Adrenal gland (tissue), 12 donors: ENCODE measurements around the gene ASCL2. TPM values are rescaled to one million over a fixed set of nuclear protein-coding genes. Genes with fewer than 3 reads are reported as not detected.

Source experiments
- DNase-seq, 7 donors: peaks; one replicate each; pipeline ENCODE4 v3.0.0-alpha.2; 2019 to 2020
- H3K27ac ChIP-seq, 5 donors: fragments of 200-600 bp; sonication (generic) in 4 of 5; 1 replicate in 3 of 5; 2 replicates in 2 of 5; pipeline versions ENCODE4 v1.5.1 to v1.8.0; 2016 to 2020; ENCODE audit warnings: mild to moderate bottlenecking in 1 of 5
- H3K27me3 ChIP-seq: fragments of 200-600 bp; 2 replicates; pipeline ENCODE4 v1.8.0; 2021
- H3K36me3 ChIP-seq, 2 donors: fragments of 200-600 bp; replicated peaks in 1 of 2; 1 replicate in 1 of 2; 2 replicates in 1 of 2; pipeline versions ENCODE4 v1.5.1 to v1.8.0; 2018 to 2022
- H3K4me1 ChIP-seq, 2 donors: fragments of 200-600 bp; replicated peaks in 1 of 2; 1 replicate in 1 of 2; 2 replicates in 1 of 2; pipeline versions ENCODE4 v1.5.1 to v1.8.0; 2018 to 2021
- H3K4me3 ChIP-seq, 4 donors: fragments of 200-600 bp; sonication (generic) in 3 of 4; one replicate each; pipeline ENCODE4 v1.5.1; 2016 to 2018
- H3K9me3 ChIP-seq, 3 donors: fragments of 200-600 bp; sonication (generic) in 1 of 3; replicated peaks in 1 of 3; 1 replicate in 2 of 3; 2 replicates in 1 of 3; pipeline versions ENCODE4 v1.5.1 to v1.8.0; 2016 to 2021
- CTCF ChIP-seq, 6 experiments: fragments of 450-650 bp in 4 of 6; fragments of 200-600 bp in 2 of 6; sonication (generic) in 1 of 6; IDR thresholded peaks; 1 replicate in 5 of 6; 2 replicates in 1 of 6; pipeline versions ENCODE4 v1.5.1 to v1.8.0; 2016 to 2021; ENCODE audit warnings: antibody characterized with exemption in 6 of 6, mild to moderate bottlenecking in 2 of 6, moderate library complexity in 1 of 6
- POLR2A ChIP-seq, 2 donors: fragments of 450-650 bp; IDR thresholded peaks; one replicate each; pipeline ENCODE4 v1.6.1; 2017; ENCODE audit warnings: antibody characterized with exemption in 2 of 2, mild to moderate bottlenecking in 2 of 2, moderate library complexity in 1 of 2
- WGBS, 4 donors: extraction: QIAGEN DNeasy Blood & Tissue Kit in 2 of 4; methylation state at CpG; one replicate each; pipeline versions ENCODE4 v1.1.5 to v1.1.7; 2013 to 2017; 5-methylcytosine and 5-hydroxymethylcytosine counted together
- intact Hi-C, 2 donors: fragments of 100-400 bp; cut with DNase I; formaldehyde crosslinking; loops; one replicate each; pipeline versions ENCODE4 v1.14.1 to v1.15.0; 2022 to 2023
- polyA plus RNA-seq, 3 donors: library from polyadenylated mRNA; stranded (reverse); fragments of 200-250 nt in 2 of 3; fragments of 350-450 nt in 1 of 3; fragmentation: Illumina TruSeq in 1 of 3; extraction: RNeasy Lipid Tissue Mini Kit (QIAGEN cat#74804) in 1 of 3; gene quantifications; one replicate each; pipeline ENCODE4 v1.2.3, GENCODE V29; 2013 to 2014
- total RNA-seq, 9 donors: library from RNA; depleted of rRNA in 4 of 9; stranded (reverse); fragments of >200 nt in 4 of 9; fragments of 120-200 nt in 1 of 9; fragmentation: NEBNext Ultra II Directional in 1 of 9; extraction: Animal tissue kit (Norgen Biotek cat#: 25700) in 1 of 9; gene quantifications; one replicate each; pipeline versions ENCODE4 v1.1.0 to v1.2.4, GENCODE V29; 2013 to 2023
- donor health status: healthy with polysubstance abuse.
- donor health status: Bipolar disorder and iron deficiency.
- donor health status: DM: yes; HTN: yes; CAD: no.
- donor health status: DM: no; HTN: no; CAD: no.
- donor health status: DM: no; HTN: no; CAD: no.
- donor health status: DM: yes; HTN: yes; CAD: no.

Gene ASCL2
- total and polyA plus RNA-seq, 12 donors = 0.11 to 2.2 (median 0.77) TPM; not detected in 2

GRCh38 chr11:2303627-2304505, 33.5 kb upstream of the ASCL2 start:
- peak in 3 of 7 donors; percentile 31 to 81 (median 59) for DNase-seq
- 42 to 65% (median 56%) methylated on average over 9 to 15 of the region's 15 CpGs for WGBS, 4 donors
- no peaks in the 10 kb centered on the region for H3K27me3 ChIP-seq
- peak overlapping the region in 2 of 5 donors; percentile 15 to 83 for H3K27ac ChIP-seq
- intact Hi-C loops = loop anchor here (2.0 to 10.0 kb wide), 3 partner anchors 107 to 221 kb away; no protein-coding TSS in a partner anchor
- H3K9me3 ChIP-seq = no peaks in the 10 kb centered on the region
- TF ChIP-seq CTCF (IDR thresholded peaks at IDR 0.05) = no peak
- no peak for TF ChIP-seq POLR2A (IDR thresholded peaks at IDR 0.05)
- peaks cover 0 to 27% of the 10 kb centered on the region in 2 donors for H3K4me1 ChIP-seq
- H3K4me3 ChIP-seq = no peak overlapping the region
- H3K36me3 ChIP-seq = no peaks in the 10 kb centered on the region

- Histone ChIP-seq H3K27me3 (peaks cover 4% of the 10 kb centered on the region), H3K27ac (peak overlapping the region in 2 of 5 donors; percentile 15 to 34), H3K4me1 (peaks cover 0 to 27% of the 10 kb centered on the region in 2 donors), H3K4me3 (no peak overlapping the region), H3K36me3 (no peaks in the 10 kb centered on the region), H3K9me3 (no peaks in the 10 kb centered on the region)
- intact Hi-C loops = loop anchor here (5.0 to 10.0 kb wide), 2 partner anchors 106 to 222 kb away; no protein-coding TSS in a partner anchor
- TF ChIP-seq CTCF (IDR thresholded peaks at IDR 0.05) (no peak), POLR2A (IDR thresholded peaks at IDR 0.05) (no peak)
- 57 to 77% (median 59%) methylated on average over 10 to 18 of the region's 18 CpGs for WGBS, 4 donors
- peak in 3 of 7 donors; percentile 12 to 57 (median 16) for DNase-seq
Measured at GRCh38 chr11:2302896-2303626, 32.7 kb upstream of the ASCL2 start.

GRCh38 chr11:2302306-2302895, 32.0 kb upstream of the ASCL2 start:
- TF ChIP-seq POLR2A (IDR thresholded peaks at IDR 0.05) (no peak), CTCF (IDR thresholded peaks at IDR 0.05) (no peak)
- Histone ChIP-seq H3K36me3 (no peaks in the 10 kb centered on the region), H3K9me3 (no peaks in the 10 kb centered on the region), H3K27me3 (peaks cover 4% of the 10 kb centered on the region), H3K4me1 (peaks cover 0 to 27% of the 10 kb centered on the region in 2 donors), H3K27ac (peak overlapping the region in 1 of 5 donors; percentile 17), H3K4me3 (no peak overlapping the region)
- 66 to 81% (median 70%) methylated on average over 1 to 16 of the region's 16 CpGs for WGBS, 4 donors
- intact Hi-C loops = loop anchor here (5.0 to 10.0 kb wide), 2 partner anchors 105 to 222 kb away; no protein-coding TSS in a partner anchor
- DNase-seq = peak in 3 of 7 donors; percentile 13 to 50 (median 21)
